ENCODE results near the gene CD69.
"Not testable (repeated sequence)": the region's sequence is repeated elsewhere in the genome, so short reads cannot be mapped to it uniquely, and the experiment has no call there.

The CD69 gene

DNA sequence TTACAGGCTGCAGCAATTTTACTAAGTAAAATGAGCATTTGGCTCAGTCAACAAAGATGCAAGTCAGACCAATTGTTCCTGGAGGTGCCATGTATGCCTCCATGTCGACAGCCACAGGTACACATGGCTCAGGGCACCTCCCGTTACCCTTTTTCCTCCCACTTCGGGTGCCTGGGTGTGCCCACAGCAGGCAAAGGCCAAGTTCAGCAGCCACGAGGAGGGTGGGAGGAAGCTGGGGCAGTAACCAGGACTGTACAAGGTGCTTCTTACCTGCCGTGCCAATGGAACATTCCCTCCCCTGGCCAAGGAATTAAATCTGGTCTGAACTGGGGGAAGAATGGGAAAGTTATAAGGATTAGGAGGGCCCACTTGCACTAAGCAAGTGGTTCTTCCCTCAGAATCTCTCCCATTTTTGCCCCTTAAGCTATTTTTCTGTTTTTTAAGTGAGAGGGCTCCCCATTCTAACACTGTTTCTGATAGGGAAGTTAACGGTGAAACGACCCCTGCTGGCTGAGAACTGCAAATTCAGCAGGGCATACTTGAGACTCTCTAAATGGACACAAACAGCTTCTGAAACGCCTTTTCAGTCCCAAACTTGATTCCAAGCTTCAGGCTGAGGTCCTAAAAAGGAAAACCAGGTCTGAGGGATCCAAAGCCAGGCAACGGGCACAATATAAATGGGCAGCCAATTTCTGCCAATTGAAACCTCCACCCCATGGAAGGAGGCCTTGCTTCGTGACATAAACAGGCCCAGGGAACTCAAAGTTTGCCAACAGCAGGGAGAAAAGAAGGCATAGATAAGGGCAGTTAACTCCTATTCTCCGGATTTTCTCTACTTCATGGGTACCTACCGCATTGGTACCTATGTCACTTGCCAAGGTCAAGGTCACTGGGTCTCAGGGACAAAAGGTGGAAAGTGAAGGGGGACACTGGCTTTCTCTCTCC is 52.6 kb downstream of the CD69 start:
- peak; percentile 3 for DNase-seq (ENCODE audit: low read depth)
- H3K4me3 ChIP-seq (ENCODE audit: low read length), result no peak overlapping the region
- peak; percentile 80 for TF ChIP-seq CTCF (conservative IDR thresholded peaks at IDR 0.05; ENCODE audit: low read depth, low read length)

DNA sequence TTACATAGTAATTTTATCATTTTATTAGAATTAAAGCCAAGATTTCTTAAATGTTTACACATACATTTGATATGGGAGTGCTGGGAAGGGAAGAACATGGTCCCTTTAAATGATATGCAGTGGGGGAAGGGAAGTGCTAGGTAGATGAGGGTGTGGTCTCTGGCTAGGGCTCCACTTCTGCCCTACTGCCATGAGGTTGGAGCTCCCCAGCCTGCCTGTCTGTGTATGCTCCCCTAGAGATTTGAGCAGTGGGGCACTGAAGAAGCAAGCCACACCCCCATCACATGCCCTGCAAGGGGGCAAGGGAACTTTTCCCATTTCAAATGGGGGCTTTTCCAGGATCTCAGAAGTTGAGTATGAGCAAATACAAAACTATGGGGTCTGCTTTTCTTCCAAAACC is 53.3 kb downstream of the CD69 start:
- no peak for DNase-seq (ENCODE audit: low read depth)
- TF ChIP-seq CTCF (conservative IDR thresholded peaks at IDR 0.05; ENCODE audit: low read depth, low read length), result no peak
- no peak overlapping the region for H3K4me3 ChIP-seq (ENCODE audit: low read length)

DNA sequence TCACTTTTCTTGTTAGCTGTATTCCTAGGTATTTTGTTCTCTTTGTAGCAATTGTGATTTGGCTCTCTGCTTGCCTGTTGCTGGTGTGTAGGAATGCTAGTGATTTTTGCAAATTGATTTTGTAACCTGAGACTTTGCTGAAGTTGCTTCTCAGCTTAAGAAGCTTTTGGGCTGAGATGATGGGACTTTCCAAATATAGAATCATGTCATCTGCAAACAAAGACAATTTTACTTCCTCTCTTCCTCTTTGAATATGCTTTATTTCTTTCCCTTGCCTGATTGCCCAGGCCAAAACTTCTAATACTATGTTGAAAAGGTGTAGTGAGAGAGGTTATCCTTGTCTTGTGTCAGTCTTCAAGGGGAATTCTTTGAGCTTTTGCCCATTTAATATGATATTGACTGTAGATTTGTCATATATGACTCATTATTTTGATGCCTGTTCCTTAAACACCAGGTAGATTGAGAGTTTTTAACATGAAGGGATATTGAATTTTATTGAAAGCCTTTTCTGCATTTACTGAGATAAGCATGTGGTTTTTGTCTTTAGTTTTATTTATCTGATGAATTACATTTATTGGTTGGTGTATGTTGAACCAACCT is 54.5 kb downstream of the CD69 start:
- DNase-seq (ENCODE audit: low read depth), result no peak
- TF ChIP-seq CTCF (conservative IDR thresholded peaks at IDR 0.05; ENCODE audit: low read depth, low read length), result no peak
- no peak overlapping the region for H3K4me3 ChIP-seq (ENCODE audit: low read length)

DNA sequence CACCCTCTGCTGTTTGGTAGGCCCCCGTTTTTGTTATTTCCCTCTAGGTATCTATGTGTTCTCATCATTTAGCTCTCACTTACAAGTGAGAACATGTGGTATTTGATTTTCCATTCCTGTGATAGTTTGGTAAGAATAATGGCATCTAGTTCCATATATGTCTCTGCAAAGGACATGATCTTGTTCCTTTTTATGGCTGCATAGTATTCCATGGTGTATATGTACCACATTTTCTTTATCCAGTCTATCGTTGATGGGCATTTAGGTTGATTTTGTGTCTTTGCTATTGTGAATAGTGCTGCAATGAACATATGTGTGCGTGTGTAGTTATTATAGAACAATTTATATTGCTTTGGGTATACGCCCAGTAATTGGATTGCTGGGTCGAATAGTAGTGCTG is 56.1 kb downstream of the CD69 start:
- H3K4me3 ChIP-seq (ENCODE audit: low read length), result not testable (repeated sequence)

More for the DNA sequence above, 56.1 kb downstream of the CD69 start:
- DNase-seq (ENCODE audit: low read depth), result not testable (repeated sequence)
